DOHH2 (cell line): Measurements from ENCODE around the gene KLHL14.

ENCODE experiments used
- H3F3A ChIP-seq: fragments of 200-600 bp; sonication (generic), shearing (Covaris generic); 2 replicates; pipeline ENCODE4 v1.6.0; 2016; ENCODE audit warnings: antibody characterized with exemption, mild to moderate bottlenecking; ENCODE audit not compliant: control insufficient read depth, insufficient read depth
- H3K27ac ChIP-seq: fragments of 200-600 bp; sonication (generic); 2 replicates; pipeline ENCODE4 v1.5.1; 2014; ENCODE audit warnings: low read depth, mild to moderate bottlenecking, low read length, moderate library complexity
- H3K27me3 ChIP-seq: fragments of 200-600 bp; sonication (generic); 2 replicates; pipeline ENCODE4 v1.6.1; 2014; ENCODE audit warnings: mild to moderate bottlenecking, low read length, mixed read lengths; ENCODE audit not compliant: control insufficient read depth
- H3K36me3 ChIP-seq: fragments of 200-600 bp; sonication (generic); 2 replicates; pipeline ENCODE4 v1.6.1; 2014; ENCODE audit warnings: mild to moderate bottlenecking, low read length, moderate library complexity, mixed read lengths; ENCODE audit not compliant: control insufficient read depth
- H3K4me1 ChIP-seq: fragments of 200-600 bp; sonication (generic); 2 replicates; pipeline ENCODE4 v1.6.1; 2014; ENCODE audit warnings: mild to moderate bottlenecking, low read length, mixed read lengths; ENCODE audit not compliant: control insufficient read depth
- H3K4me2 ChIP-seq: fragments of 200-600 bp; sonication (generic); 2 replicates; pipeline ENCODE4 v1.6.0; 2014; ENCODE audit warnings: mild to moderate bottlenecking, low read length, moderate library complexity
- H3K4me3 ChIP-seq: fragments of 200-600 bp; sonication (generic); 2 replicates; pipeline ENCODE4 v1.5.1; 2014; ENCODE audit warnings: mild to moderate bottlenecking, low read length, mixed read lengths
- H3K79me2 ChIP-seq: fragments of 200-600 bp; sonication (generic); 2 replicates; pipeline ENCODE4 v1.6.1; 2014; ENCODE audit warnings: mild to moderate bottlenecking, low read length, mixed read lengths; ENCODE audit not compliant: control insufficient read depth
- H3K9me2 ChIP-seq: fragments of 200-600 bp; sonication (generic); replicated peaks from 2 replicates; pipeline ENCODE4 v1.6.1; 2014; ENCODE audit warnings: mild to moderate bottlenecking, low read length, mixed read lengths; ENCODE audit not compliant: control insufficient read depth
- H3K9me3 ChIP-seq: fragments of 200-600 bp; sonication (generic); 2 replicates; pipeline ENCODE4 v1.6.1; 2014; ENCODE audit warnings: antibody characterized with exemption, low read length, mixed read lengths; ENCODE audit not compliant: control insufficient read depth, insufficient read depth
- H4K20me1 ChIP-seq: fragments of 200-600 bp; sonication (generic); 2 replicates; pipeline ENCODE4 v1.6.0; 2014; ENCODE audit warnings: low read depth, mild to moderate bottlenecking, antibody characterized with exemption, low read length, moderate library complexity; ENCODE audit not compliant: control insufficient read depth, insufficient read depth
- CTCF ChIP-seq: fragments of 200-600 bp; sonication (generic); IDR thresholded peaks from one replicate; pipeline ENCODE4 v1.5.1; 2014; ENCODE audit warnings: antibody characterized with exemption, mild to moderate bottlenecking, low read depth, low read length; ENCODE audit not compliant: poor library complexity, severe bottlenecking
- EZH2phosphoT487 ChIP-seq: fragments of 200-600 bp; sonication (generic); IDR thresholded peaks from 2 replicates; pipeline ENCODE4 v1.6.1; 2017; ENCODE audit warnings: borderline replicate concordance, mild to moderate bottlenecking, antibody characterized with exemption, low read length, moderate library complexity, mixed read lengths

KLHL14 gene

GRCh38 chr18:32698153-32698552, 74.7 kb downstream of the KLHL14 start:
- Histone ChIP-seq H3K27ac (no peak overlapping the region), H3K4me3 (no peak overlapping the region), H3K9me2 (no peaks in the 10 kb centered on the region), H3K9me3 (no peaks in the 10 kb centered on the region), H4K20me1 (no peaks in the 10 kb centered on the region), H3K4me2 (no peak overlapping the region), H3K4me1 (no peaks in the 10 kb centered on the region), H3K36me3 (peaks cover 15% of the 10 kb centered on the region), H3K79me2 (no peaks in the 10 kb centered on the region), H3K27me3 (no peaks in the 10 kb centered on the region), H3F3A (no peaks in the 10 kb centered on the region)
- TF ChIP-seq CTCF: no peak
- no peak for TF ChIP-seq EZH2phosphoT487

- H3K79me2 ChIP-seq: no peaks in the 10 kb centered on the region
- no peaks in the 10 kb centered on the region for H3F3A ChIP-seq
- no peaks in the 10 kb centered on the region for H3K9me3 ChIP-seq
- H3K4me2 ChIP-seq: no peak overlapping the region
- no peaks in the 10 kb centered on the region for H3K4me1 ChIP-seq
- TF ChIP-seq EZH2phosphoT487: no peak
- TF ChIP-seq CTCF: no peak
- H3K4me3 ChIP-seq: no peak overlapping the region
- no peak overlapping the region for H3K27ac ChIP-seq
- no peaks in the 10 kb centered on the region for H3K27me3 ChIP-seq
- no peaks in the 10 kb centered on the region for H4K20me1 ChIP-seq
- H3K36me3 ChIP-seq: peaks cover 23% of the 10 kb centered on the region
- no peaks in the 10 kb centered on the region for H3K9me2 ChIP-seq
These were observed 76.4 kb downstream of the KLHL14 start for GRCh38 chr18:32696376-32696775.

- Histone ChIP-seq H3K79me2 (no peaks in the 10 kb centered on the region), H3K9me2 (no peaks in the 10 kb centered on the region), H3K4me1 (no peaks in the 10 kb centered on the region), H3K9me3 (no peaks in the 10 kb centered on the region), H3K4me3 (no peak overlapping the region), H3K4me2 (no peak overlapping the region), H3K27me3 (no peaks in the 10 kb centered on the region), H3K27ac (no peak overlapping the region), H3K36me3 (peaks cover 26% of the 10 kb centered on the region), H3F3A (no peaks in the 10 kb centered on the region), H4K20me1 (no peaks in the 10 kb centered on the region)
- TF ChIP-seq EZH2phosphoT487: no peak
- no peak for TF ChIP-seq CTCF
These were observed 77.3 kb downstream of the KLHL14 start for GRCh38 chr18:32695534-32695933.

- no peaks in the 10 kb centered on the region for H3K9me2 ChIP-seq
- no peaks in the 10 kb centered on the region for H3K9me3 ChIP-seq
- no peaks in the 10 kb centered on the region for H4K20me1 ChIP-seq
- no peak overlapping the region for H3K27ac ChIP-seq
- H3K36me3 ChIP-seq: peaks cover 25% of the 10 kb centered on the region
- H3K27me3 ChIP-seq: no peaks in the 10 kb centered on the region
- no peak overlapping the region for H3K4me2 ChIP-seq
- TF ChIP-seq EZH2phosphoT487 (no peak), CTCF (no peak)
- no peaks in the 10 kb centered on the region for H3K79me2 ChIP-seq
- H3F3A ChIP-seq: no peaks in the 10 kb centered on the region
- no peak overlapping the region for H3K4me3 ChIP-seq
- no peaks in the 10 kb centered on the region for H3K4me1 ChIP-seq
These were observed 84.0 kb downstream of the KLHL14 start for GRCh38 chr18:32688821-32689220.
